Peyer's patch (tissue), 4 donors: ENCODE measurements around the gene KMT2B. TPM values are rescaled to one million over a fixed set of nuclear protein-coding genes. Genes with fewer than 3 reads are reported as not detected.
A peak's percentile ranks its signal among the peaks of the same experiment; 100 is the strongest.

Experiments used
- DNase-seq, 3 donors: peaks; one replicate each; pipeline ENCODE4 v3.0.0-alpha.2; 2017 to 2019
- H3K27ac ChIP-seq, 4 donors: fragments of 200-600 bp; sonication (generic); one replicate each; pipeline ENCODE4 v1.5.1; 2016 to 2019
- H3K27me3 ChIP-seq, 2 donors: fragments of 200-600 bp; sonication (generic); one replicate each; pipeline ENCODE4 v1.5.1; 2019
- H3K36me3 ChIP-seq, 3 donors: fragments of 200-600 bp; sonication (generic); one replicate each; pipeline ENCODE4 v1.5.1; 2016 to 2019
- H3K4me1 ChIP-seq, 4 donors: fragments of 200-600 bp; sonication (generic); one replicate each; pipeline ENCODE4 v1.5.1; 2016 to 2019
- H3K4me3 ChIP-seq, 4 donors: fragments of 200-600 bp; sonication (generic); 1 replicate in 3 of 4; 2 replicates in 1 of 4; pipeline ENCODE4 v1.5.1; 2016 to 2019; ENCODE audit warnings: mild to moderate bottlenecking in 1 of 4
- H3K9me3 ChIP-seq, 4 donors: fragments of 200-600 bp; sonication (generic); one replicate each; pipeline ENCODE4 v1.5.1; 2016 to 2019; ENCODE audit warnings: mild to moderate bottlenecking in 1 of 4
- POLR2A ChIP-seq, 2 donors: fragments of 450-650 bp; IDR thresholded peaks; one replicate each; pipeline ENCODE4 v1.5.1; 2017; ENCODE audit warnings: antibody characterized with exemption in 2 of 2, mild to moderate bottlenecking in 2 of 2, moderate library complexity in 2 of 2
- total RNA-seq, 4 donors: library from RNA; depleted of rRNA; stranded (reverse); fragments of >200 nt; gene quantifications; one replicate each; pipeline ENCODE4 v1.1.0, GENCODE V29; 2016
- TF ChIP-seq, protein P1 (sequence below), 6 experiments: fragments of 450-650 bp in 4 of 6; fragments of 200-600 bp in 2 of 6; sonication (generic) in 1 of 6; IDR thresholded peaks; one replicate each; pipeline ENCODE4 v1.5.1; 2017 to 2019; ENCODE audit warnings: antibody characterized with exemption in 6 of 6, mild to moderate bottlenecking in 3 of 6, moderate library complexity in 1 of 6

KMT2B gene
- total RNA-seq, 4 donors from 2014 or later = 27.8 to 62.6 (median 41.9) TPM

GRCh38 chr19:35739275-35740107 lies 21.7 kb downstream of the KMT2B start:
- H3K9me3 ChIP-seq = no peaks in the 10 kb centered on the region
- TF ChIP-seq POLR2A (IDR thresholded peaks at IDR 0.05) = no peak
- TF ChIP-seq, protein P1, sequence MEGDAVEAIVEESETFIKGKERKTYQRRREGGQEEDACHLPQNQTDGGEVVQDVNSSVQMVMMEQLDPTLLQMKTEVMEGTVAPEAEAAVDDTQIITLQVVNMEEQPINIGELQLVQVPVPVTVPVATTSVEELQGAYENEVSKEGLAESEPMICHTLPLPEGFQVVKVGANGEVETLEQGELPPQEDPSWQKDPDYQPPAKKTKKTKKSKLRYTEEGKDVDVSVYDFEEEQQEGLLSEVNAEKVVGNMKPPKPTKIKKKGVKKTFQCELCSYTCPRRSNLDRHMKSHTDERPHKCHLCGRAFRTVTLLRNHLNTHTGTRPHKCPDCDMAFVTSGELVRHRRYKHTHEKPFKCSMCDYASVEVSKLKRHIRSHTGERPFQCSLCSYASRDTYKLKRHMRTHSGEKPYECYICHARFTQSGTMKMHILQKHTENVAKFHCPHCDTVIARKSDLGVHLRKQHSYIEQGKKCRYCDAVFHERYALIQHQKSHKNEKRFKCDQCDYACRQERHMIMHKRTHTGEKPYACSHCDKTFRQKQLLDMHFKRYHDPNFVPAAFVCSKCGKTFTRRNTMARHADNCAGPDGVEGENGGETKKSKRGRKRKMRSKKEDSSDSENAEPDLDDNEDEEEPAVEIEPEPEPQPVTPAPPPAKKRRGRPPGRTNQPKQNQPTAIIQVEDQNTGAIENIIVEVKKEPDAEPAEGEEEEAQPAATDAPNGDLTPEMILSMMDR (IDR thresholded peaks at IDR 0.05) = no peak
- no peak for DNase-seq
- H3K4me3 ChIP-seq = peak overlapping the region; percentile 53 to 78 (median 66)
- no peaks in the 10 kb centered on the region for H3K27me3 ChIP-seq
- H3K36me3 ChIP-seq = peaks cover 0 to 51% (median 0%) of the 10 kb centered on the region in 3 donors
- peak overlapping the region; percentile 47 to 98 (median 80) for H3K27ac ChIP-seq
- peaks cover 0 to 25% (median 10%) of the 10 kb centered on the region in 4 donors for H3K4me1 ChIP-seq

GRCh38 chr19:35740108-35740422 lies 22.3 kb downstream of the KMT2B start:
- TF ChIP-seq, protein P1 (IDR thresholded peaks at IDR 0.05) = no peak
- TF ChIP-seq POLR2A (IDR thresholded peaks at IDR 0.05) = no peak
- no peak for DNase-seq
- no peaks in the 10 kb centered on the region for H3K27me3 ChIP-seq
- H3K27ac ChIP-seq = peak overlapping the region; percentile 47 to 98 (median 80)
- no peaks in the 10 kb centered on the region for H3K9me3 ChIP-seq
- H3K4me3 ChIP-seq = peak overlapping the region; percentile 53 to 78 (median 66)
- H3K4me1 ChIP-seq = peaks cover 0 to 25% (median 11%) of the 10 kb centered on the region in 4 donors
- peaks cover 0 to 45% (median 0%) of the 10 kb centered on the region in 3 donors for H3K36me3 ChIP-seq

GRCh38 chr19:35740423-35741202 lies 22.8 kb downstream of the KMT2B start:
- Histone ChIP-seq H3K27me3 (no peaks in the 10 kb centered on the region), H3K36me3 (peaks cover 0 to 40% (median 0%) of the 10 kb centered on the region in 3 donors), H3K4me1 (peaks cover 0 to 26% (median 11%) of the 10 kb centered on the region in 4 donors), H3K4me3 (peak overlapping the region; percentile 53 to 78 (median 66)), H3K9me3 (no peaks in the 10 kb centered on the region), H3K27ac (peak overlapping the region; percentile 85 to 98 (median 90))
- peak; percentile 13 to 30 for TF ChIP-seq POLR2A (IDR thresholded peaks at IDR 0.05)
- TF ChIP-seq, protein P1 (IDR thresholded peaks at IDR 0.05) = peak in 2 of 6 experiments; percentile 18 to 30
- peak; percentile 98 to 100 (median 99) for DNase-seq

DNA sequence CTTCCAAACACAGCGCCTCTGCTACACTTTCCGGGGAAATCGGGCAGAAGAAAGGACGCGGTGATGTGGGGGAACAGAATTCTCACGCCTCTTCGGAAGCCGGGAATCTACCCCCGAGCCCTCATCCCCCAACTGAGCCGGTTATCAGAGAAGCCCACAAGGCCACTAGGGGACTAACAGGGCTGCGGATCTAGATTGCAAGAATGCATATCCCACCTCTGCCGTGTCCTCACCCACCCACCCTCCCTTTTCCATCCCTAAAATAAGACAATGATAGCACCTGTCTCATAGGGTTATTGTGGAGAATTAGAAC lies 23.4 kb downstream of the KMT2B start:
- H3K27ac ChIP-seq = peak overlapping the region; percentile 85 to 98 (median 90)
- H3K9me3 ChIP-seq = no peaks in the 10 kb centered on the region
- TF ChIP-seq POLR2A (IDR thresholded peaks at IDR 0.05) = no peak
- TF ChIP-seq, protein P1 (IDR thresholded peaks at IDR 0.05) = no peak
- no peak for DNase-seq
- H3K27me3 ChIP-seq = no peaks in the 10 kb centered on the region
- peak overlapping the region; percentile 53 to 78 (median 66) for H3K4me3 ChIP-seq
- peaks cover 0 to 31% (median 14%) of the 10 kb centered on the region in 4 donors for H3K4me1 ChIP-seq
- peaks cover 0 to 36% (median 0%) of the 10 kb centered on the region in 3 donors for H3K36me3 ChIP-seq

- peak in 2 of 3 donors; percentile 81 to 83 for DNase-seq
- H3K4me3 ChIP-seq = peak within 1 kb of the TSS; percentile 53 to 78 (median 66)
These were observed 24.4 kb downstream of the KMT2B start, which contains the start of gene IGFLR1 for GRCh38 chr19:35742121-35742724. Gene IGFLR1 (minus strand): TSS chr19:35742452. CDS start chr19:35741180, 1,272 bp downstream.

More at GRCh38 chr19:35742121-35742724, 24.4 kb downstream of the KMT2B start, which contains the start of gene IGFLR1:
- TF ChIP-seq, protein P1 (IDR thresholded peaks at IDR 0.05) = no peak
- peaks cover 0 to 34% (median 19%) of the 10 kb centered on the region in 4 donors for H3K4me1 ChIP-seq
- H3K36me3 ChIP-seq = peaks cover 0 to 26% (median 0%) of the 10 kb centered on the region in 3 donors
- no peaks in the 10 kb centered on the region for H3K9me3 ChIP-seq
- peak within 1 kb of the TSS; percentile 85 to 98 (median 90) for H3K27ac ChIP-seq
- H3K27me3 ChIP-seq = no peaks in the 10 kb centered on the region
